ENCODE measurements around the gene CIC.

Gene CIC

GRCh38 chr19:42344336-42344893 lies 75.4 kb downstream of the CIC start:
- H3K4me3 ChIP-seq (replicated peaks in 1 of 2; ENCODE audit: low read depth in 2 of 2, low read length in 2 of 2) = no peak overlapping the region
- no peak for TF ChIP-seq CTCF (IDR thresholded peaks at IDR 0.05; ENCODE audit: low read depth, low read length)
- no peak for DNase-seq (ENCODE audit: low read depth in 2 of 2)
